Fibroblast of mammary gland (primary cell): Measurements from ENCODE around the gene CHD1L.
"Not testable (repeated sequence)": the region's sequence is repeated elsewhere in the genome, so short reads cannot be mapped to it uniquely, and the experiment has no call there.

Experiments used
- DNase-seq: peaks from one replicate; pipeline ENCODE4 v3.0.0-alpha.2; 2010; ENCODE audit warnings: low read depth
- H3K4me3 ChIP-seq: 2 replicates; pipeline ENCODE4 v1.5.1; 2011; ENCODE audit warnings: low read depth, mild to moderate bottlenecking, low read length, moderate library complexity; ENCODE audit not compliant: control insufficient read depth
- TF ChIP-seq, protein P1 (sequence below): conservative IDR thresholded peaks from 2 replicates; pipeline ENCODE4 v1.5.1; 2011; ENCODE audit warnings: low read depth, low read length, inconsistent platforms; ENCODE audit not compliant: control insufficient read depth, insufficient read depth

Gene CHD1L

DNA sequence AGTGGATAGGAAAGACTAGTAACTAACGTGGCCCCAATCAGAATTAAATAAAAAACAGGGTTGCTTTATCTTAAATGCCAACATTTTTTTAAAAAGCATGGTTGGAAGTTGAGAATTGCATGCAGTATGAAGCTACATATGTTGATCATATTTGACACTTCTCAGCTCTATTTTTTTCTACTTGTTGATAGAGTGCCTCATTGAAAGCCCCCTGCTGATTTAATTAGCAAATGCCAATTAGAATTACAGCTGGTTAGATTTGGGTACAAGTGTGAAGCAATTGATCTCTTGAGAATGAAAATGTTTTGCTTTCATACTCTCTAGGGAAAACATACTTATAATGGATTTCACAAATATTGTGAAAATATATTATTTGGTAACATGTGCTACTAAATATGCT is 40.5 kb downstream of the CHD1L start:
- DNase-seq = no peak
- no peak overlapping the region for H3K4me3 ChIP-seq
- TF ChIP-seq, protein P1, sequence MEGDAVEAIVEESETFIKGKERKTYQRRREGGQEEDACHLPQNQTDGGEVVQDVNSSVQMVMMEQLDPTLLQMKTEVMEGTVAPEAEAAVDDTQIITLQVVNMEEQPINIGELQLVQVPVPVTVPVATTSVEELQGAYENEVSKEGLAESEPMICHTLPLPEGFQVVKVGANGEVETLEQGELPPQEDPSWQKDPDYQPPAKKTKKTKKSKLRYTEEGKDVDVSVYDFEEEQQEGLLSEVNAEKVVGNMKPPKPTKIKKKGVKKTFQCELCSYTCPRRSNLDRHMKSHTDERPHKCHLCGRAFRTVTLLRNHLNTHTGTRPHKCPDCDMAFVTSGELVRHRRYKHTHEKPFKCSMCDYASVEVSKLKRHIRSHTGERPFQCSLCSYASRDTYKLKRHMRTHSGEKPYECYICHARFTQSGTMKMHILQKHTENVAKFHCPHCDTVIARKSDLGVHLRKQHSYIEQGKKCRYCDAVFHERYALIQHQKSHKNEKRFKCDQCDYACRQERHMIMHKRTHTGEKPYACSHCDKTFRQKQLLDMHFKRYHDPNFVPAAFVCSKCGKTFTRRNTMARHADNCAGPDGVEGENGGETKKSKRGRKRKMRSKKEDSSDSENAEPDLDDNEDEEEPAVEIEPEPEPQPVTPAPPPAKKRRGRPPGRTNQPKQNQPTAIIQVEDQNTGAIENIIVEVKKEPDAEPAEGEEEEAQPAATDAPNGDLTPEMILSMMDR = no peak

DNA sequence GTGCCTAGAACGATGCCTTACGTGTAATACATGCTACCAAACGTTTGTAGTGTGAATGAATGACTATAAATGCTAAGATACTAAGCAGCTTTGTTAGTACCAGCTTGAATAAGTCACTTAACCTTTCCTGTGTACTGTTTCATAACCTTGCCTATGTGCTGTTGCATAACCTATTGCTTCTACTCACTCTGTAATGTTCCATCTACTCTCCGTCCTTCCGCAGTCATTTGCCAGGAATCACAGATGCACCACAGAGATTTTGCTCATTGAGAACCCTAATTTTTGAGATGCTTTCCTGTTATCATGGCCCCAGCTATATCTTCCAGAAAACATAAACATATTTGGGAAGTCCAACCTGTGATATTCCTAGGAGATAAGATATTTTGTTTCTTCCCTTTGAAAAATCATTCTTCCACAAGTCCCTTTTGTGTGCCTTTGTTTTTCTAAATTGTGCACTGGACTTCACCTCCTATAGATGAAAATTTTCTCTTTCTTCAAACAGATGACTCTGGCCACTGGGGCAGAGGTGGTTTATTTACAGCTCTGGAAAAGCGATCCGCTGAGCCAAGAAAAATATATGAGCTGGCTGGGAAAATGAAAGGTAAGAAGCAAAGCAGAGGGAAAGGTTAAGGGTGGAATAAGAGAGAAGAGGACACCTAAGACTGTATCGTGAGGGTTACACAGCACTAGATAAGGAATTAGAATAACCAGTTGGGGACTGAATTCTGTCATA is 44.8 kb downstream of the CHD1L start:
- DNase-seq = peak; percentile 47

DNA sequence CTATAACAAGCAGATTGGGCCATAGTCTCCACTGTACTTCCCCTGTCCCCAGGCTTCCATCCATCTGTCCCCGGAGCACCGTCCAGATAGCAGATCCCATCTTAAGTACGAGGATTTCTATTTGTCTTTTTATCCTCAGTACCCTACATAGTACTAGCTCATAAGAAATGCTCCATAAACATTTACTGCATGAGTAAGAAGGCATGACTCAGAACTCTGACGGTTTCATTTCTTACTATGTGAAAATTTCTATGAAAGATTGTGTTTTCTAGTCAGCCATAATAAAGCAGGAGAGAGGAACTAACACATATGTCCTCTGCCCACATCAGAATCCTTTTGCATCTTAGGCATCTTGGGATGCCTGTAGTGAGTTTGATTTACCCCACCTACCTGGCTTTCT is 49.5 kb downstream of the CHD1L start:
- TF ChIP-seq, protein P1 = no peak
- H3K4me3 ChIP-seq = no peak overlapping the region
- DNase-seq = peak; percentile 90

More for the DNA sequence above, 44.8 kb downstream of the CHD1L start:
- no peak overlapping the region for H3K4me3 ChIP-seq
- TF ChIP-seq, protein P1 = no peak

DNA sequence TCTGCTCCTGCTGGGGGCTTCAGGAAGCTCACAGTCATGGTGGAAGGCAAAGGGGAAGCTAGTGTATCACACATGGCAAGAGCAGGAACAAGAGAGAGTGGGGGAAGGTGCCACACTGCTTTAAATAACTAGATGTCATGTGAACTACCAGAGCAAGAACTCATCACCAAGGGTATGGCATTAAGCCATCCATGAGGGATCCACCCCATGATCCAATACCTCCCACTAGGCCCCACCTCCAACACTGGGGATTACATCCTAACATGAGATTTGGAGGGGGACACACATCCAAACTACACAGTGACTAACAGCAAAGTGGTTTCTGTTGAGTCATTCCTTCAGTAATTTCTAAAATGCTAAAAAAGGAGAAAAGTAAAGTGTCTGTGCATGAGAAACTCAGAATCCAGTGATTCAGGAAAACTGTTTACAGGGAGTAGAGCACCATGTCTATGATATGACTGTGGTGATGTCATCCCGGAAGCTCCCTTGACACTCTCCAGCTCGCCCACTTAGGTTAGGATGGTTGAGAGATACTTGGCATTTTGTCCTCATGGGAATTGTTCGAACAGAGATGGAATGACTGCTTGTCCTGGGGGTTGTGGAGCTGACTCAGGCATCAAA is 50.3 kb downstream of the CHD1L start:
- H3K4me3 ChIP-seq = no peak overlapping the region
- peak; percentile 99 for DNase-seq

DNA sequence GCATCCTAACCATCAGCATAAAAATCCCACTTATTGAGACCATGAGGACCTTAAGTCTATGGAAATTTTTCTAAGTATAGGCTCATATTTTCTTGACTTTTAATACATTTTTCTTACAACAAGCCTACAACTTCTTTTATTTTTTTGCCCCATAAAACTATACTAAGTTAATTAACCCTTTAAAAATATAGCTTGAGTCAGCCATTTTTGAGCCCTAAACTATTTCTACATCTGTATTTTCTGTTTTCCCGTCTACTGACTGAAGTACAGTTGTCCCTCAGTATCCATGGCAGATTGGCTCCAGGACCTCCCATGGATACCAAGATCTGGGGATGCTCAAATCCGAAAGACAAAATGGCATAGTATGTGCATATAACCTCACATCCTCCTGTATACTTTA is 55.0 kb downstream of the CHD1L start:
- TF ChIP-seq, protein P1 = no peak
- no peak for DNase-seq
- H3K4me3 ChIP-seq = no peak overlapping the region

More for the DNA sequence above, 50.3 kb downstream of the CHD1L start:
- TF ChIP-seq, protein P1 = no peak

DNA sequence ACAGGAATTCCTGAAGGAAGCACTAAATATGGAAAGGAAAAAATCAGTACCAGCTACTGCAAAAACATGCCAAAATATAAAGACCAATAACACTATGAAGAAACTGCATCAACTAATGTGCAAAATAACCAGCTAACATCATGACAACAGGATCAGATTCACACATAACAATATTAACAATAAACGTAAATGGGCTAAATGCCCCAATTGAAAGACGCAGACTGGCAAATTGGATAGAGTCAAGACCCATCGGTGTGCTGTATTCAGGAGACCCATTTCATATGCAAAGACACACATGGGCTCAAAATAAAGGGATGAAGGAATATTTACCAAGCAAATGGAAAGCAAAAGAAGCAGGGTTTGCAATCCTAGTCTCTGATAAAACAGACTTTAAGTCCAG is 63.3 kb downstream of the CHD1L start:
- DNase-seq, H3K4me3 ChIP-seq: not testable (repeated sequence)

DNA sequence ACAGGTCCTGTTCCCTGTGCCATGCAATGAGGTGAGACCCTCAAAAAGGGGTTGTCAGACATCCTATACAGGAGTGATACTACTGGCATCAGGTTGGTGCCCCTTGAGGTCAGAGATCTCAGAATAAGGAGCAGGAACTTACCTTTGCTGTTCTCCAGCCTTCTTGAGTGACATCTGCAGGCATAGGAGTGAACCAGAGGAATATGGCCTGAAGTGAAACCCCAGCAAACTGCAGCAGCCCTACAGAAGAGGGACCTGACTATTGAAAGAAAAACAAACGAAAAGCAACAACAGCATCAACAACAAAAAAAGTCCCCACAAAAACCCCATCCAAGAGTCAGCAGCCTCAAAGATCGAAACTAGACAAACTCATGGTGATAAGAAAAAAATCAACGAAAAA is 74.5 kb downstream of the CHD1L start:
- no peak for DNase-seq
- TF ChIP-seq, protein P1 = no peak
- H3K4me3 ChIP-seq = no peak overlapping the region

DNA sequence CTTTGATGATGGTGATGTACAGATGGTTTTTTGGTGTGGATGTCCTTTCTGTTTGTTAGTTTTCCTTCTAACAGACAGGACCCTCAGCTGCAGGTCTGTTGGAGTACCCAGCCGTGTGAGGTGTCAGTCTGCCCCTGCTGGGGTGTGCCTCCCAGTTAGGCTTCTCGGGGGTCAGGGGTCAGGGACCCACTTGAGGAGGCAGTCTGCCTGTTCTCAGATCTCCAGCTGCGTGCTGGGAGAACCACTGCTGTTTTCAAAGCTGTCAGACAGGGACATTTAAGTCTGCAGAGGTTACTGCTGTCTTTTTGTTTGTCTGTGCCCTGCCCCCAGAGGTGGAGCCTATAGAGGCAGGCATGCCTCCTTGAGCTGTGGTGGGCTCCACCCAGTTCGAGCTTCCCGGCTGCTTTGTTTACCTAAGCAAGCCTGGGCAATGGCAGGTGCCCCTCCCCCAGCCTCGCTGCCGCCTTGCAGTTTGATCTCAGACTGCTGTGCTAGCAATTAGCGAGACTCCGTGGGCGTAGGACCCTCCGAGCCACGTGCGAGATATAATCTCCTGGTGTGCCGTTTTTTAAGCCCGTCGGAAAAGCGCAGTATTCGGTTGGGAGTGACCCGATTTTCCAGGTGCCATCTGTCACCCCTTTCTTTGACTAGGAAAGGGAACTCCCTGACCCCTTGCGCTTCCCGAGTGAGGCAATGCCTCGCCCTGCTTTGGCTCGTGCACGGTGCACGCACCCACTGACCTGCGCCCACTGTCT is 84.6 kb downstream of the CHD1L start:
- not testable (repeated sequence) for H3K4me3 ChIP-seq, DNase-seq
